Endothelial cell of coronary artery (primary cell): ENCODE data around the gene BCKDHA. TPM values are rescaled to one million over a fixed set of nuclear protein-coding genes. Genes with fewer than 3 reads are reported as not detected.

Source experiments
- total RNA-seq: library from RNA; depleted of rRNA; stranded (reverse); fragments of >200 nt; gene quantifications from 2 replicates; pipeline ENCODE4 v1.2.3, GENCODE V29; 2014

BCKDHA gene
- total RNA-seq = 43.4 and 47.3 TPM in 2 replicates

GRCh38 chr19:41397086-41398049 lies at the start of gene BCKDHA, which contains the start of gene EXOSC5:
Gene BCKDHA, plus strand, starts transcription at chr19:41397818. Its CDS starts 10 bp downstream, at chr19:41397828.
Gene EXOSC5, minus strand, starts transcription at chr19:41397359. Its CDS starts 31 bp downstream, at chr19:41397328.

GRCh38 chr19:41353466-41354342 lies 43.9 kb upstream of the BCKDHA start, which contains the start of gene TGFB1:
Gene TGFB1, minus strand, starts transcription at chr19:41353922. Its CDS starts 878 bp downstream, at chr19:41353044.

GRCh38 chr19:41363753-41364523 lies 33.7 kb upstream of the BCKDHA start, which contains the start of gene B9D2:
Gene B9D2, minus strand, starts transcription at chr19:41364149. Its CDS starts 630 bp downstream, at chr19:41363519.

GRCh38 chr19:41376241-41376997 lies 21.2 kb upstream of the BCKDHA start, which contains the start of gene TMEM91:
Gene TMEM91, plus strand, starts transcription at chr19:41376533. Its CDS starts 1,777 bp downstream, at chr19:41378310.

GRCh38 chr19:41426952-41427646 lies 29.5 kb downstream of the BCKDHA start, which contains the start of gene B3GNT8:
Gene B3GNT8, minus strand, starts transcription at chr19:41427374. Its CDS starts 596 bp downstream, at chr19:41426778.

GRCh38 chr19:41439441-41440222 lies 42.0 kb downstream of the BCKDHA start, which contains the start of gene DMAC2:
Gene DMAC2, minus strand, starts transcription at chr19:41439912. Its CDS starts 13 bp downstream, at chr19:41439899.

GRCh38 chr19:41442473-41443355 lies 45.1 kb downstream of the BCKDHA start, which contains the start of gene ERICH4:
Gene ERICH4, plus strand, starts transcription at chr19:41443156. Its CDS starts 14 bp downstream, at chr19:41443170.

Other genes starting within 250 kb of the BCKDHA start
- gene CYP2S1, start 204.6 kb upstream of the BCKDHA start, total RNA-seq = 0.09 and 0.54 TPM in 2 replicates
- gene AXL, start 178.6 kb upstream of the BCKDHA start, total RNA-seq = 91.9 and 209 TPM in 2 replicates
- 69.6 and 79.2 TPM in 2 replicates for gene HNRNPUL1, start 133.4 kb upstream of the BCKDHA start, total RNA-seq
- gene CCDC97, start 87.6 kb upstream of the BCKDHA start, total RNA-seq = 7.9 and 9.5 TPM in 2 replicates
- 19.4 and 52.1 TPM in 2 replicates for gene TGFB1, start 43.9 kb upstream of the BCKDHA start, total RNA-seq
- 9.8 and 10.8 TPM in 2 replicates for gene B9D2, start 33.7 kb upstream of the BCKDHA start, total RNA-seq
- 6.3 and 7.1 TPM in 2 replicates for gene TMEM91, start 21.3 kb upstream of the BCKDHA start, total RNA-seq
- 14.4 and 18.3 TPM in 2 replicates for gene EXOSC5, start 459 bp upstream of the BCKDHA start, total RNA-seq
- gene B3GNT8, start 29.6 kb downstream of the BCKDHA start, total RNA-seq = 2.2 and 2.8 TPM in 2 replicates
- 40.2 and 42.0 TPM in 2 replicates for gene DMAC2, start 42.1 kb downstream of the BCKDHA start, total RNA-seq
- not detected in 2 replicates for gene ERICH4, start 45.3 kb downstream of the BCKDHA start, total RNA-seq
- 0.47 and 1.6 TPM in 2 replicates for gene CEACAM21, start 178.3 kb downstream of the BCKDHA start, total RNA-seq
- not detected in 2 replicates for gene CEACAM4, start 229.3 kb downstream of the BCKDHA start, total RNA-seq